NOMO-1 (cell line): ENCODE results near the gene SHISA4.

Source experiments
- DNase-seq, 2 experiments: peaks; one replicate each; lab custom pipeline; 2025; ENCODE audit not compliant: unreplicated experiment in 2 of 2; lab: John Stamatoyannopoulos, UW

SHISA4 gene

GRCh38 chr1:201880928-201881571 lies 7.6 kb upstream of the SHISA4 start:
- DNase-seq: peak; percentile 29 to 35

GRCh38 chr1:201881617-201882016 lies 7.1 kb upstream of the SHISA4 start:
- DNase-seq: no peak

- DNase-seq: peak; percentile 71 to 97
Measured at GRCh38 chr1:201882665-201883132, 6.0 kb upstream of the SHISA4 start.

GRCh38 chr1:201883266-201883665 lies 5.4 kb upstream of the SHISA4 start:
- no peak for DNase-seq

GRCh38 chr1:201883786-201884185 lies 4.9 kb upstream of the SHISA4 start:
- peak; percentile 55 to 76 for DNase-seq

- DNase-seq: no peak
Measured at GRCh38 chr1:201884425-201884824, 4.3 kb upstream of the SHISA4 start.

GRCh38 chr1:201885531-201886075 lies 3.1 kb upstream of the SHISA4 start:
- no peak for DNase-seq

- no peak for DNase-seq
Measured at GRCh38 chr1:201886103-201886885, 2.4 kb upstream of the SHISA4 start.

- no peak for DNase-seq
Measured at GRCh38 chr1:201887116-201887866, 1.4 kb upstream of the SHISA4 start.

GRCh38 chr1:201889090-201889968 lies 631 bp downstream of the SHISA4 start:
- no peak for DNase-seq

- DNase-seq: no peak
Measured at GRCh38 chr1:201890223-201890622, 1.5 kb downstream of the SHISA4 start.

- DNase-seq: no peak
Measured at GRCh38 chr1:201890806-201891450, 2.2 kb downstream of the SHISA4 start.

- no peak for DNase-seq
Measured at GRCh38 chr1:201891451-201892045, 2.9 kb downstream of the SHISA4 start.

GRCh38 chr1:201892211-201892610 lies 3.5 kb downstream of the SHISA4 start:
- no peak for DNase-seq

- DNase-seq: no peak
Measured at GRCh38 chr1:201893431-201893830, 4.7 kb downstream of the SHISA4 start.

- no peak for DNase-seq
Measured at GRCh38 chr1:201894343-201895119, 5.8 kb downstream of the SHISA4 start.

- DNase-seq: no peak
Measured at GRCh38 chr1:201895120-201895665, 6.5 kb downstream of the SHISA4 start.
